ENCODE data around the gene WEE1. TPM values are rescaled to one million over a fixed set of nuclear protein-coding genes. Genes with fewer than 3 reads are reported as not detected.
A peak's percentile ranks its signal among the peaks of the same experiment; 100 is the strongest.

The WEE1 gene
- total and polyA plus RNA-seq, 2 experiments from 2014 or later: 50.7 to 149 TPM

- Histone ChIP-seq H4K20me1 (replicated peaks; ENCODE audit: insufficient read depth) (peaks cover 12% of the 10 kb centered on the region), H3K4me3 (peak overlapping the region; percentile 74), H3K4me1 (ENCODE audit: insufficient read depth) (peaks cover 36% of the 10 kb centered on the region), H3F3A (replicated peaks; ENCODE audit: low read depth) (no peaks in the 10 kb centered on the region; the same call in 1 of the 2 replicates), H3K36me3 (ENCODE audit: insufficient read depth) (peaks cover 26% of the 10 kb centered on the region), H2AFZ (no peak overlapping the region), H3K27me3 (ENCODE audit: insufficient read depth) (no peaks in the 10 kb centered on the region), H3K79me2 (replicated peaks; ENCODE audit: insufficient read depth) (peaks cover 48% of the 10 kb centered on the region), H3K9me2 (ENCODE audit: insufficient read depth) (no peaks in the 10 kb centered on the region), H3K27ac (ENCODE audit: low read depth) (peak overlapping the region; percentile 84; the same call in 1 of the 2 replicates), H3K4me2 (peak overlapping the region; percentile 78)
- peak overlapping the region; percentile 94 for H3K4me3 Mint-ChIP-seq
- H3K36me3 Mint-ChIP-seq (ENCODE audit: low read depth): peaks cover 43% of the 10 kb centered on the region
- no peak for TF ChIP-seq CREB1 (CRISPR knock-in tag; IDR thresholded peaks at IDR 0.05; ENCODE audit: low read depth)
- TF ChIP-seq STAT1 (IDR thresholded peaks at IDR 0.05; ENCODE audit: unreplicated experiment): no peak
- TF ChIP-seq ZNF331 (CRISPR knock-in tag; IDR thresholded peaks at IDR 0.05; ENCODE audit: low read depth): no peak
- no peak for TF ChIP-seq EZH2 (IDR thresholded peaks at IDR 0.05; ENCODE audit: low read depth, unreplicated experiment)
- no peak for TF ChIP-seq CTCF (conservative IDR thresholded peaks at IDR 0.05; ENCODE audit: low read depth in 2 of 2)
- TF ChIP-seq ZNF114 (CRISPR knock-in tag; IDR thresholded peaks at IDR 0.05): no peak
- no peak; the same call in 1 of the 2 replicates for TF ChIP-seq POLR2AphosphoS5 (IDR thresholded peaks at IDR 0.05; ENCODE audit: low read depth)
- TF ChIP-seq NANOG (IDR thresholded peaks at IDR 0.05; ENCODE audit: borderline replicate concordance): no peak
- TF ChIP-seq JUNB (IDR thresholded peaks at IDR 0.05; ENCODE audit: unreplicated experiment): no peak
- TF ChIP-seq, protein P1, sequence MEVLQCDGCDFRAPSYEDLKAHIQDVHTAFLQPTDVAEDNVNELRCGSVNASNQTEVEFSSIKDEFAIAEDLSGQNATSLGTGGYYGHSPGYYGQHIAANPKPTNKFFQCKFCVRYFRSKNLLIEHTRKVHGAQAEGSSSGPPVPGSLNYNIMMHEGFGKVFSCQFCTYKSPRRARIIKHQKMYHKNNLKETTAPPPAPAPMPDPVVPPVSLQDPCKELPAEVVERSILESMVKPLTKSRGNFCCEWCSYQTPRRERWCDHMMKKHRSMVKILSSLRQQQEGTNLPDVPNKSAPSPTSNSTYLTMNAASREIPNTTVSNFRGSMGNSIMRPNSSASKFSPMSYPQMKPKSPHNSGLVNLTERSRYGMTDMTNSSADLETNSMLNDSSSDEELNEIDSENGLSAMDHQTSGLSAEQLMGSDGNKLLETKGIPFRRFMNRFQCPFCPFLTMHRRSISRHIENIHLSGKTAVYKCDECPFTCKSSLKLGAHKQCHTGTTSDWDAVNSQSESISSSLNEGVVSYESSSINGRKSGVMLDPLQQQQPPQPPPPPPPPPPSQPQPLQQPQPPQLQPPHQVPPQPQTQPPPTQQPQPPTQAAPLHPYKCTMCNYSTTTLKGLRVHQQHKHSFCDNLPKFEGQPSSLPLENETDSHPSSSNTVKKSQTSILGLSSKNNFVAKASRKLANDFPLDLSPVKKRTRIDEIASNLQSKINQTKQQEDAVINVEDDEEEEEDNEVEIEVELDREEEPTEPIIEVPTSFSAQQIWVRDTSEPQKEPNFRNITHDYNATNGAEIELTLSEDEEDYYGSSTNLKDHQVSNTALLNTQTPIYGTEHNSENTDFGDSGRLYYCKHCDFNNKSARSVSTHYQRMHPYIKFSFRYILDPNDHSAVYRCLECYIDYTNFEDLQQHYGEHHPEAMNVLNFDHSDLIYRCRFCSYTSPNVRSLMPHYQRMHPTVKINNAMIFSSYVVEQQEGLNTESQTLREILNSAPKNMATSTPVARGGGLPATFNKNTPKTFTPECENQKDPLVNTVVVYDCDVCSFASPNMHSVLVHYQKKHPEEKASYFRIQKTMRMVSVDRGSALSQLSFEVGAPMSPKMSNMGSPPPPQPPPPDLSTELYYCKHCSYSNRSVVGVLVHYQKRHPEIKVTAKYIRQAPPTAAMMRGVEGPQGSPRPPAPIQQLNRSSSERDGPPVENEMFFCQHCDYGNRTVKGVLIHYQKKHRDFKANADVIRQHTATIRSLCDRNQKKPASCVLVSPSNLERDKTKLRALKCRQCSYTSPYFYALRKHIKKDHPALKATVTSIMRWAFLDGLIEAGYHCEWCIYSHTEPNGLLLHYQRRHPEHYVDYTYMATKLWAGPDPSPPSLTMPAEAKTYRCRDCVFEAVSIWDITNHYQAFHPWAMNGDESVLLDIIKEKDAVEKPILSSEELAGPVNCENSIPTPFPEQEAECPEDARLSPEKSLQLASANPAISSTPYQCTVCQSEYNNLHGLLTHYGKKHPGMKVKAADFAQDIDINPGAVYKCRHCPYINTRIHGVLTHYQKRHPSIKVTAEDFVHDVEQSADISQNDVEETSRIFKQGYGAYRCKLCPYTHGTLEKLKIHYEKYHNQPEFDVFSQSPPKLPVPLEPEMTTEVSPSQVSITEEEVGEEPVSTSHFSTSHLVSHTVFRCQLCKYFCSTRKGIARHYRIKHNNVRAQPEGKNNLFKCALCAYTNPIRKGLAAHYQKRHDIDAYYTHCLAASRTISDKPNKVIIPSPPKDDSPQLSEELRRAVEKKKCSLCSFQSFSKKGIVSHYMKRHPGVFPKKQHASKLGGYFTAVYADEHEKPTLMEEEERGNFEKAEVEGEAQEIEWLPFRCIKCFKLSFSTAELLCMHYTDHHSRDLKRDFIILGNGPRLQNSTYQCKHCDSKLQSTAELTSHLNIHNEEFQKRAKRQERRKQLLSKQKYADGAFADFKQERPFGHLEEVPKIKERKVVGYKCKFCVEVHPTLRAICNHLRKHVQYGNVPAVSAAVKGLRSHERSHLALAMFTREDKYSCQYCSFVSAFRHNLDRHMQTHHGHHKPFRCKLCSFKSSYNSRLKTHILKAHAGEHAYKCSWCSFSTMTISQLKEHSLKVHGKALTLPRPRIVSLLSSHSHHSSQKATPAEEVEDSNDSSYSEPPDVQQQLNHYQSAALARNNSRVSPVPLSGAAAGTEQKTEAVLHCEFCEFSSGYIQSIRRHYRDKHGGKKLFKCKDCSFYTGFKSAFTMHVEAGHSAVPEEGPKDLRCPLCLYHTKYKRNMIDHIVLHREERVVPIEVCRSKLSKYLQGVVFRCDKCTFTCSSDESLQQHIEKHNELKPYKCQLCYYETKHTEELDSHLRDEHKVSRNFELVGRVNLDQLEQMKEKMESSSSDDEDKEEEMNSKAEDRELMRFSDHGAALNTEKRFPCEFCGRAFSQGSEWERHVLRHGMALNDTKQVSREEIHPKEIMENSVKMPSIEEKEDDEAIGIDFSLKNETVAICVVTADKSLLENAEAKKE (CRISPR knock-in tag; IDR thresholded peaks at IDR 0.05): no peak
- no peak for TF ChIP-seq EZH2phosphoT487 (IDR thresholded peaks at IDR 0.05; ENCODE audit: unreplicated experiment)
- TF ChIP-seq, protein P2, sequence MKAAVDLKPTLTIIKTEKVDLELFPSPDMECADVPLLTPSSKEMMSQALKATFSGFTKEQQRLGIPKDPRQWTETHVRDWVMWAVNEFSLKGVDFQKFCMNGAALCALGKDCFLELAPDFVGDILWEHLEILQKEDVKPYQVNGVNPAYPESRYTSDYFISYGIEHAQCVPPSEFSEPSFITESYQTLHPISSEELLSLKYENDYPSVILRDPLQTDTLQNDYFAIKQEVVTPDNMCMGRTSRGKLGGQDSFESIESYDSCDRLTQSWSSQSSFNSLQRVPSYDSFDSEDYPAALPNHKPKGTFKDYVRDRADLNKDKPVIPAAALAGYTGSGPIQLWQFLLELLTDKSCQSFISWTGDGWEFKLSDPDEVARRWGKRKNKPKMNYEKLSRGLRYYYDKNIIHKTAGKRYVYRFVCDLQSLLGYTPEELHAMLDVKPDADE (IDR thresholded peaks at IDR 0.05): no peak
- TF ChIP-seq REST (IDR thresholded peaks at IDR 0.05; ENCODE audit: unreplicated experiment): no peak
- no peaks in the 10 kb centered on the region for H3K9me3 Mint-ChIP-seq
- DNase-seq (ENCODE audit: low spot score) (no peak), ATAC-seq (no peak)
- peaks cover 42% of the 10 kb centered on the region for H3K4me1 Mint-ChIP-seq
- peak overlapping the region; percentile 96 for H3K27ac Mint-ChIP-seq
- peaks cover 21% of the 10 kb centered on the region for H3K27me3 Mint-ChIP-seq (ENCODE audit: insufficient read depth, low read depth, poor library complexity)
These were observed 528 bp downstream of the WEE1 start for GRCh38 chr11:9573775-9574621.
